ENCODE results near the gene DPP9.
"Not testable (repeated sequence)": the region's sequence is repeated elsewhere in the genome, so short reads cannot be mapped to it uniquely, and the experiment has no call there.

The DPP9 gene

GRCh38 chr19:4730740-4731171 lies 7.1 kb upstream of the DPP9 start:
- Histone ChIP-seq H3K27ac (ENCODE audit: low read depth, low read length) (no peak overlapping the region), H3K36me3 (ENCODE audit: control insufficient read depth, insufficient read depth, low read length) (no peaks in the 10 kb centered on the region)

GRCh38 chr19:4728871-4729270 lies 5.2 kb upstream of the DPP9 start:
- H3K27me3 ChIP-seq (ENCODE audit: control insufficient read depth, insufficient read depth, low read length) = no peaks in the 10 kb centered on the region
- no peak overlapping the region for H3K9ac ChIP-seq (ENCODE audit: low read length)
- H3K4me1 ChIP-seq (ENCODE audit: control insufficient read depth, insufficient read depth, low read length) = peaks cover 1% of the 10 kb centered on the region
- H3K27ac ChIP-seq (ENCODE audit: low read depth, low read length) = no peak overlapping the region
- H3K4me3 ChIP-seq (ENCODE audit: low read length) = no peak overlapping the region
- no peaks in the 10 kb centered on the region for H3K36me3 ChIP-seq (ENCODE audit: control insufficient read depth, insufficient read depth, low read length)

More at GRCh38 chr19:4730740-4731171, 7.1 kb upstream of the DPP9 start:
- H3K9ac ChIP-seq (ENCODE audit: low read length) = no peak overlapping the region
- H3K4me1 ChIP-seq (ENCODE audit: control insufficient read depth, insufficient read depth, low read length) = no peaks in the 10 kb centered on the region
- H3K27me3 ChIP-seq (ENCODE audit: control insufficient read depth, insufficient read depth, low read length) = no peaks in the 10 kb centered on the region
- H3K4me3 ChIP-seq (ENCODE audit: low read length) = no peak overlapping the region

GRCh38 chr19:4722671-4723594 lies 709 bp downstream of the DPP9 start:
- peaks cover 8% of the 10 kb centered on the region for H3K4me1 ChIP-seq (ENCODE audit: control insufficient read depth, insufficient read depth, low read length)
- H3K27me3 ChIP-seq (ENCODE audit: control insufficient read depth, insufficient read depth, low read length) = no peaks in the 10 kb centered on the region
- peaks cover 19% of the 10 kb centered on the region for H3K36me3 ChIP-seq (ENCODE audit: control insufficient read depth, insufficient read depth, low read length)
- peak overlapping the region; percentile 74 for H3K9ac ChIP-seq (ENCODE audit: low read length)
- peak overlapping the region; percentile 86 for H3K27ac ChIP-seq (ENCODE audit: low read depth, low read length)
- H3K4me3 ChIP-seq (ENCODE audit: low read length) = peak overlapping the region; percentile 87

- H3K9ac ChIP-seq (ENCODE audit: low read length) = no peak overlapping the region
- no peak overlapping the region for H3K27ac ChIP-seq (ENCODE audit: low read depth, low read length)
- peaks cover 23% of the 10 kb centered on the region for H3K36me3 ChIP-seq (ENCODE audit: control insufficient read depth, insufficient read depth, low read length)
- H3K27me3 ChIP-seq (ENCODE audit: control insufficient read depth, insufficient read depth, low read length) = no peaks in the 10 kb centered on the region
- peaks cover 8% of the 10 kb centered on the region for H3K4me1 ChIP-seq (ENCODE audit: control insufficient read depth, insufficient read depth, low read length)
- no peak overlapping the region for H3K4me3 ChIP-seq (ENCODE audit: low read length)
Observed at GRCh38 chr19:4721196-4721595, 2.4 kb downstream of the DPP9 start.

- no peak overlapping the region for H3K4me3 ChIP-seq (ENCODE audit: low read length)
- no peak overlapping the region for H3K27ac ChIP-seq (ENCODE audit: low read depth, low read length)
- no peaks in the 10 kb centered on the region for H3K27me3 ChIP-seq (ENCODE audit: control insufficient read depth, insufficient read depth, low read length)
- H3K4me1 ChIP-seq (ENCODE audit: control insufficient read depth, insufficient read depth, low read length) = peaks cover 8% of the 10 kb centered on the region
- H3K36me3 ChIP-seq (ENCODE audit: control insufficient read depth, insufficient read depth, low read length) = peaks cover 28% of the 10 kb centered on the region
- no peak overlapping the region for H3K9ac ChIP-seq (ENCODE audit: low read length)
Observed at GRCh38 chr19:4720037-4720700, 3.5 kb downstream of the DPP9 start.

- Histone ChIP-seq H3K4me3 (ENCODE audit: low read length) (no peak overlapping the region), H3K36me3 (ENCODE audit: control insufficient read depth, insufficient read depth, low read length) (peaks cover 29% of the 10 kb centered on the region), H3K9ac (ENCODE audit: low read length) (no peak overlapping the region), H3K27ac (ENCODE audit: low read depth, low read length) (no peak overlapping the region), H3K4me1 (ENCODE audit: control insufficient read depth, insufficient read depth, low read length) (peaks cover 8% of the 10 kb centered on the region), H3K27me3 (ENCODE audit: control insufficient read depth, insufficient read depth, low read length) (no peaks in the 10 kb centered on the region)
Observed at GRCh38 chr19:4719499-4719866, 4.2 kb downstream of the DPP9 start.

- H3K4me3 ChIP-seq (ENCODE audit: low read length) = no peak overlapping the region
- H3K4me1 ChIP-seq (ENCODE audit: control insufficient read depth, insufficient read depth, low read length) = peaks cover 6% of the 10 kb centered on the region
- no peak overlapping the region for H3K9ac ChIP-seq (ENCODE audit: low read length)
- no peaks in the 10 kb centered on the region for H3K27me3 ChIP-seq (ENCODE audit: control insufficient read depth, insufficient read depth, low read length)
- H3K27ac ChIP-seq (ENCODE audit: low read depth, low read length) = no peak overlapping the region
- peaks cover 29% of the 10 kb centered on the region for H3K36me3 ChIP-seq (ENCODE audit: control insufficient read depth, insufficient read depth, low read length)
Observed at GRCh38 chr19:4717966-4718701, 5.5 kb downstream of the DPP9 start.

GRCh38 chr19:4717191-4717965 lies 6.3 kb downstream of the DPP9 start:
- peaks cover 2% of the 10 kb centered on the region for H3K4me1 ChIP-seq (ENCODE audit: control insufficient read depth, insufficient read depth, low read length)
- H3K36me3 ChIP-seq (ENCODE audit: control insufficient read depth, insufficient read depth, low read length) = peaks cover 34% of the 10 kb centered on the region
- H3K27ac ChIP-seq (ENCODE audit: low read depth, low read length) = no peak overlapping the region
- H3K9ac ChIP-seq (ENCODE audit: low read length) = no peak overlapping the region
- no peaks in the 10 kb centered on the region for H3K27me3 ChIP-seq (ENCODE audit: control insufficient read depth, insufficient read depth, low read length)
- no peak overlapping the region for H3K4me3 ChIP-seq (ENCODE audit: low read length)

- H3K4me3 ChIP-seq (ENCODE audit: low read length) = no peak overlapping the region
- no peak overlapping the region for H3K9ac ChIP-seq (ENCODE audit: low read length)
- H3K4me1 ChIP-seq (ENCODE audit: control insufficient read depth, insufficient read depth, low read length) = no peaks in the 10 kb centered on the region
- peaks cover 40% of the 10 kb centered on the region for H3K36me3 ChIP-seq (ENCODE audit: control insufficient read depth, insufficient read depth, low read length)
- no peaks in the 10 kb centered on the region for H3K27me3 ChIP-seq (ENCODE audit: control insufficient read depth, insufficient read depth, low read length)
- no peak overlapping the region for H3K27ac ChIP-seq (ENCODE audit: low read depth, low read length)
Observed at GRCh38 chr19:4715529-4716221, 8.0 kb downstream of the DPP9 start.

GRCh38 chr19:4715178-4715528 lies 8.5 kb downstream of the DPP9 start:
- H3K27ac ChIP-seq (ENCODE audit: low read depth, low read length) = not testable (repeated sequence)

GRCh38 chr19:4714016-4714415 lies 9.6 kb downstream of the DPP9 start:
- Histone ChIP-seq H3K27me3 (ENCODE audit: control insufficient read depth, insufficient read depth, low read length) (no peaks in the 10 kb centered on the region), H3K4me1 (ENCODE audit: control insufficient read depth, insufficient read depth, low read length) (no peaks in the 10 kb centered on the region), H3K36me3 (ENCODE audit: control insufficient read depth, insufficient read depth, low read length) (peaks cover 30% of the 10 kb centered on the region), H3K27ac (ENCODE audit: low read depth, low read length) (no peak overlapping the region), H3K4me3 (ENCODE audit: low read length) (no peak overlapping the region), H3K9ac (ENCODE audit: low read length) (no peak overlapping the region)

More at GRCh38 chr19:4715178-4715528, 8.5 kb downstream of the DPP9 start:
- H3K9ac ChIP-seq (ENCODE audit: low read length); H3K4me3 ChIP-seq (ENCODE audit: low read length); H3K4me1 ChIP-seq (ENCODE audit: control insufficient read depth, insufficient read depth, low read length); H3K27me3 ChIP-seq (ENCODE audit: control insufficient read depth, insufficient read depth, low read length): not testable (repeated sequence)
- peaks cover 38% of the 10 kb centered on the region for H3K36me3 ChIP-seq (ENCODE audit: control insufficient read depth, insufficient read depth, low read length)
